Chondrocyte (in vitro differentiated cells): ENCODE measurements around the gene NT5C3B. TPM values are rescaled to one million over a fixed set of nuclear protein-coding genes. Genes with fewer than 3 reads are reported as not detected.
A peak's percentile ranks its signal among the peaks of the same experiment; 100 is the strongest.

Experiments used
- DNase-seq: peaks from one replicate; pipeline ENCODE4 v3.0.0; 2021; ENCODE audit warnings: mixed read lengths, low spot score
- H3K27ac Mint-ChIP-seq: one replicate; pipeline ENCODE4 v1.8.0; 2021; ENCODE audit warnings: mild to moderate bottlenecking, moderate library complexity, mixed read lengths; ENCODE audit not compliant: unreplicated experiment
- H3K27me3 Mint-ChIP-seq: 2 replicates; pipeline ENCODE4 v1.8.0; 2021; ENCODE audit warnings: low read depth, mixed read lengths
- H3K36me3 Mint-ChIP-seq: 2 replicates; pipeline ENCODE4 v1.8.0; 2021; ENCODE audit warnings: low read depth, mixed read lengths
- H3K4me1 Mint-ChIP-seq: 2 replicates; pipeline ENCODE4 v1.8.0; 2021; ENCODE audit warnings: low read depth, mild to moderate bottlenecking, mixed read lengths
- H3K4me3 Mint-ChIP-seq: one replicate; pipeline ENCODE4 v1.8.0; 2021; ENCODE audit warnings: mild to moderate bottlenecking, moderate library complexity, mixed read lengths; ENCODE audit not compliant: unreplicated experiment
- H3K9me3 Mint-ChIP-seq: 2 replicates; pipeline ENCODE4 v1.8.0; 2021; ENCODE audit warnings: low read depth, mixed read lengths
- total RNA-seq: library from RNA; stranded (reverse); gene quantifications from 3 replicates; pipeline ENCODE4 v1.2.1, GENCODE V29; 2021
- TF ChIP-seq, protein P1 (sequence below): fragments of 200-600 bp; sonication (generic); IDR thresholded peaks from 2 replicates; pipeline ENCODE4 v1.5.0; 2021; ENCODE audit warnings: antibody characterized with exemption, mild to moderate bottlenecking, moderate library complexity

Gene NT5C3B
- total RNA-seq, 1 donor from 2014 or later: 47.8 TPM

DNA sequence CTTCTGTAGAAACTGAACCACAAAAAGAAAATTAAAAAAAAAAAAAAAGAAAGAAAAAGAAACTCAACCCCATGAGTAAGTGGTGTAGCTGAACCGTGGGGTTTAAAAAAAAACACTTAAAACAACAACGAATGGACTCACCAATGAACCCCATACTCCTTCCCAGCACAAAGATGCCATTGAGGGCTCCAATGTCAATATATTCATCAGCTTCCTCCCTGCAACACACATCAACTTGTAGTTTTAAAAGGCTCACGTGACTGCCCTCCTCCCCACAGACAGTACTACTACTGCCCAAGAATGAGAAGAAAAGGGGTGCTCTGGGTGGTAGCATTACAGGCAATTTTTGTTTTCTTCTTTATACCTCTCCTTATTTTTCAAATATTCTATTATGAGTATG, 32.5 kb upstream of the NT5C3B start:
- no peaks in the 10 kb centered on the region for H3K27me3 Mint-ChIP-seq
- H3K36me3 Mint-ChIP-seq: peaks cover 41% of the 10 kb centered on the region
- no peak overlapping the region for H3K4me3 Mint-ChIP-seq
- no peaks in the 10 kb centered on the region for H3K9me3 Mint-ChIP-seq
- DNase-seq: no peak
- TF ChIP-seq, protein P1, sequence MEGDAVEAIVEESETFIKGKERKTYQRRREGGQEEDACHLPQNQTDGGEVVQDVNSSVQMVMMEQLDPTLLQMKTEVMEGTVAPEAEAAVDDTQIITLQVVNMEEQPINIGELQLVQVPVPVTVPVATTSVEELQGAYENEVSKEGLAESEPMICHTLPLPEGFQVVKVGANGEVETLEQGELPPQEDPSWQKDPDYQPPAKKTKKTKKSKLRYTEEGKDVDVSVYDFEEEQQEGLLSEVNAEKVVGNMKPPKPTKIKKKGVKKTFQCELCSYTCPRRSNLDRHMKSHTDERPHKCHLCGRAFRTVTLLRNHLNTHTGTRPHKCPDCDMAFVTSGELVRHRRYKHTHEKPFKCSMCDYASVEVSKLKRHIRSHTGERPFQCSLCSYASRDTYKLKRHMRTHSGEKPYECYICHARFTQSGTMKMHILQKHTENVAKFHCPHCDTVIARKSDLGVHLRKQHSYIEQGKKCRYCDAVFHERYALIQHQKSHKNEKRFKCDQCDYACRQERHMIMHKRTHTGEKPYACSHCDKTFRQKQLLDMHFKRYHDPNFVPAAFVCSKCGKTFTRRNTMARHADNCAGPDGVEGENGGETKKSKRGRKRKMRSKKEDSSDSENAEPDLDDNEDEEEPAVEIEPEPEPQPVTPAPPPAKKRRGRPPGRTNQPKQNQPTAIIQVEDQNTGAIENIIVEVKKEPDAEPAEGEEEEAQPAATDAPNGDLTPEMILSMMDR: no peak
- peaks cover 4% of the 10 kb centered on the region for H3K4me1 Mint-ChIP-seq
- peak overlapping the region; percentile 41 for H3K27ac Mint-ChIP-seq

DNA sequence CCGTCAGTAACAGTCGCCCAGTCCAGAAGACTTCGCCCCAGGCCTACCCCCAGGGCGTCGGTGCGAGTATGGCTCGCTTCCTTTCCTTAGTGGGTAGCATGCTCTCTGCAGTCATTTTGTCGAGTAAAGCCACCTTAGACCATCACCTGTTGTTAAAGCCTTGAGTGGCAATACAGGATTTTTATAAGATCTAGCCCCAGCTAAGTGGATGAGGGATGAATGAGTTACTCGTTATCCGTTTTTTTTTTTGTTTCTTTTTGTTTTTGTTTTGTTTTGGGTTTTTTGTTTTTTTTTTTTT, 29.5 kb upstream of the NT5C3B start:
- Mint-ChIP-seq H3K4me1 (peaks cover 6% of the 10 kb centered on the region), H3K9me3 (no peaks in the 10 kb centered on the region), H3K36me3 (peaks cover 19% of the 10 kb centered on the region), H3K27me3 (no peaks in the 10 kb centered on the region), H3K4me3 (no peak overlapping the region), H3K27ac (peak overlapping the region; percentile 88)
- DNase-seq: no peak
- TF ChIP-seq, protein P1: no peak

- H3K27ac Mint-ChIP-seq: peak within 1 kb of the TSS; percentile 88
- H3K27me3 Mint-ChIP-seq: no peaks in the 10 kb centered on the region
- TF ChIP-seq, protein P1: peak; percentile 28
- H3K4me3 Mint-ChIP-seq: no peak within 1 kb of the TSS
- H3K36me3 Mint-ChIP-seq: peaks cover 15% of the 10 kb centered on the region
- H3K9me3 Mint-ChIP-seq: no peaks in the 10 kb centered on the region
- DNase-seq: peak; percentile 94
- H3K4me1 Mint-ChIP-seq: peaks cover 7% of the 10 kb centered on the region
Measured at GRCh38 chr17:41864836-41865595, 29.0 kb upstream of the NT5C3B start, which contains the start of gene KLHL11. Gene KLHL11, minus strand, starts transcription at chr17:41865423. Its CDS starts 53 bp downstream, at chr17:41865370.

DNA sequence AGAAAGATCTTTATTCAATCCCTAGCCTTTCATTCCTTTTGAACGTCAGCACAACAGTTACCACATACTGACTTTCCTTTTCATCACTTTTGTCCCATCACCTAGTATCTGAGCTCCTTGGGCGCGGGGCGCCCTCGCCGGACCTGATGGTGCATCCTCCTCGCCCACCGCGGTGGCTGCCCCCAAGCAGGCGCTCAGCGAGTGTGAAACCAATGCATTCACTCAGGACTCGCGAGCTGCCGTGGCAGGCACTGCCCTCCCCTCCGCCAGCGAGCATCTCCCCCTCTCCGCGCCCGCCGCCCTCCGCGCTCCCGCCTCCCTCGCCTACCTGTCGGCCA, 28.4 kb upstream of the NT5C3B start:
- peaks cover 7% of the 10 kb centered on the region for H3K4me1 Mint-ChIP-seq
- no peak overlapping the region for H3K4me3 Mint-ChIP-seq
- H3K9me3 Mint-ChIP-seq: no peaks in the 10 kb centered on the region
- peaks cover 13% of the 10 kb centered on the region for H3K36me3 Mint-ChIP-seq
- no peaks in the 10 kb centered on the region for H3K27me3 Mint-ChIP-seq
- TF ChIP-seq, protein P1: no peak
- no peak for DNase-seq
- H3K27ac Mint-ChIP-seq: no peak overlapping the region

GRCh38 chr17:41863074-41863848, 27.2 kb upstream of the NT5C3B start:
- TF ChIP-seq, protein P1: no peak
- Mint-ChIP-seq H3K36me3 (peaks cover 10% of the 10 kb centered on the region), H3K9me3 (no peaks in the 10 kb centered on the region), H3K27me3 (no peaks in the 10 kb centered on the region), H3K27ac (no peak overlapping the region), H3K4me1 (peaks cover 7% of the 10 kb centered on the region), H3K4me3 (no peak overlapping the region)
- DNase-seq: no peak
